Common myeloid progenitor, CD34-positive (primary cell): ENCODE results near the gene GCSAM.
A peak's percentile ranks its signal among the peaks of the same experiment; 100 is the strongest.

Source experiments
- CTCF ChIA-PET: fragments of 350-600 bp; sonication (Branson Sonifier 250); formaldehyde crosslinking; loops from one replicate; lab custom pipeline; 2021; ENCODE audit warnings: antibody characterized with exemption; lab: Charles Lee
- POLR2A ChIA-PET: fragments of 350-600 bp; sonication (Branson Sonifier 250); formaldehyde crosslinking; loops from one replicate; lab custom pipeline; 2021; ENCODE audit warnings: antibody characterized with exemption; lab: Charles Lee
- DNase-seq, 3 donors: peaks; one replicate each; pipeline versions ENCODE4 v3.0.0 to v3.0.0-alpha.2; 2013
- H3K27ac ChIP-seq, 2 experiments: 1 replicate in 1 of 2; 2 replicates in 1 of 2; pipeline ENCODE4 v1.7.0; 2013; ENCODE audit warnings: inconsistent platforms in 2 of 2, low read length in 2 of 2, mild to moderate bottlenecking in 2 of 2, low read depth in 1 of 2, moderate library complexity in 1 of 2; ENCODE audit not compliant: severe bottlenecking in 2 of 2, insufficient read depth in 1 of 2, poor library complexity in 1 of 2
- H3K27me3 ChIP-seq, 5 experiments: replicated peaks in 2 of 5; 1 replicate in 3 of 5; 2 replicates in 2 of 5; pipeline versions ENCODE4 v1.6.1 to v1.7.0; 2013; ENCODE audit warnings: low read length in 4 of 5, mild to moderate bottlenecking in 2 of 5, moderate library complexity in 2 of 5, inconsistent platforms in 1 of 5; ENCODE audit not compliant: insufficient read depth in 5 of 5, control insufficient read depth in 4 of 5
- H3K36me3 ChIP-seq, 4 experiments: 1 replicate in 2 of 4; 2 replicates in 2 of 4; pipeline versions ENCODE4 v1.6.1 to v1.7.0; 2013; ENCODE audit warnings: low read length in 3 of 4, control low read depth in 1 of 4, mild to moderate bottlenecking in 1 of 4; ENCODE audit not compliant: control insufficient read depth in 4 of 4, insufficient read depth in 4 of 4
- H3K4me1 ChIP-seq, 4 experiments: 1 replicate in 3 of 4; 2 replicates in 1 of 4; pipeline versions ENCODE4 v1.6.1 to v1.7.1; 2013; ENCODE audit warnings: low read length in 3 of 4, mild to moderate bottlenecking in 3 of 4, control low read depth in 1 of 4, inconsistent platforms in 1 of 4, moderate library complexity in 1 of 4; ENCODE audit not compliant: control insufficient read depth in 4 of 4, insufficient read depth in 4 of 4; ENCODE audit errors: control extremely low read depth in 1 of 4
- H3K4me3 ChIP-seq, 7 experiments: 1 replicate in 4 of 7; 2 replicates in 3 of 7; pipeline versions ENCODE4 v1.5.1 to v1.7.0; 2013; ENCODE audit warnings: mild to moderate bottlenecking in 7 of 7, low read length in 6 of 7, moderate library complexity in 6 of 7, inconsistent platforms in 2 of 7, low read depth in 2 of 7, control low read depth in 1 of 7; ENCODE audit not compliant: insufficient read depth in 4 of 7, control insufficient read depth in 1 of 7; ENCODE audit errors: extremely low read depth in 1 of 7
- H3K9me3 ChIP-seq, 5 experiments: 1 replicate in 4 of 5; 2 replicates in 1 of 5; pipeline versions ENCODE4 v1.6.1 to v1.7.1; 2013; ENCODE audit warnings: low read length in 4 of 5, mild to moderate bottlenecking in 2 of 5, inconsistent platforms in 1 of 5, low read depth in 1 of 5, moderate library complexity in 1 of 5; ENCODE audit not compliant: control insufficient read depth in 4 of 5, insufficient read depth in 2 of 5; ENCODE audit errors: control extremely low read depth in 1 of 5
- WGBS: methylation state at CpG from one replicate; pipeline ENCODE4 v1.1.5; 2013; ENCODE audit not compliant: insufficient coverage; 5-methylcytosine and 5-hydroxymethylcytosine counted together

Gene GCSAM

DNA sequence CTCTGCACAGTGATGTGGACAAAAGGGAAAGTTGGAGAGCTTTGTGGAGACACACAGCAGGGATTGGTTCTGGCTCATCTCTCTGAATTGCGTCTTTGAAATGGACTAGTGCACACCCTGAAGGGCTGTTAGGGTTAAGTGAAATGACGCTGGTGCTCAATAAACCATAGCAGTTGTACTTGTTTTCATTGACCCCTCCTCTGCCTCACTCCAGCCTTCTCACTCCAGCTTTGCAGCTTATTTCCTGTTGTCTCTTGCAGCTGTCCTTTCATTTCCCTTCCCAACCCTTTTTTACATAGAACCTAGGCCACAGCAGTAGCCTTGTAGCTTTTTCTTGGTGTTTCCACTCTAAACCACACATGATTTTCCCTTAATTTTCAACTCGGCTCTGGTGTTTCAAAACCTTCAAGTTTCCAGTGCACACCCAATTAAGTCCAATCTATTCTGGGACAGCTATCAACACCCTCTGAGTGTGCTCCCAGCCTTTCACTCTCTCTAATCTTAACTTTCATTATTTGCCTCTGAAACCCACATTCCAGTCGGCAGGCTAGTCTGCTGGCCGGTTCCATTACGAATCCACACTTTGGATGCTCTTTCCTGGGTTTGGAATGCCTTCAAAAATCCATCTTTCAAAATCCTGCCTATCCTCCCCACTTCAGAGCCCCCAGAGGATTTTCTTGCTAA lies 40.4 kb downstream of the GCSAM start:
- peak in 2 of 3 donors; percentile 23 to 25 for DNase-seq
- Histone ChIP-seq H3K4me3 (no peak overlapping the region), H3K4me1 (peaks cover 0 to 21% (median 16%) of the 10 kb centered on the region in 4 experiments), H3K9me3 (no peaks in the 10 kb centered on the region), H3K36me3 (no peaks in the 10 kb centered on the region), H3K27me3 (peaks cover 0 to 16% (median 9%) of the 10 kb centered on the region in 5 experiments), H3K27ac (no peak overlapping the region)
- POLR2A ChIA-PET = no interaction called here
- CTCF ChIA-PET = interaction anchor here (1.0 kb wide), 1 partner anchor 18 kb away, joined by 4 read pairs; no protein-coding TSS in a partner anchor
- 87% methylated on average over 6 of the region's 6 CpGs for WGBS

- Histone ChIP-seq H3K36me3 (no peaks in the 10 kb centered on the region), H3K4me3 (no peak overlapping the region), H3K27me3 (peaks cover 3 to 25% (median 14%) of the 10 kb centered on the region in 5 experiments), H3K9me3 (no peaks in the 10 kb centered on the region), H3K27ac (no peak overlapping the region), H3K4me1 (peaks cover 2 to 27% (median 25%) of the 10 kb centered on the region in 4 experiments)
- CTCF ChIA-PET = interaction anchor here (1.3 kb wide), 1 partner anchor 20 kb away, joined by 4 read pairs; no protein-coding TSS in a partner anchor
- POLR2A ChIA-PET = no interaction called here
- DNase-seq = no peak
- WGBS = 90% methylated on average over 3 of the region's 6 CpGs
Measured at GRCh38 chr3:112090887-112091586, 42.0 kb downstream of the GCSAM start.

- no peaks in the 10 kb centered on the region for H3K36me3 ChIP-seq
- ChIA-PET POLR2A (no interaction called here), CTCF (interaction anchor here (1.3 kb wide), 1 partner anchor 21 kb away, joined by 4 read pairs; no protein-coding TSS in a partner anchor)
- no peaks in the 10 kb centered on the region for H3K9me3 ChIP-seq
- WGBS = 67% methylated on average over 4 of the region's 9 CpGs
- peaks cover 4 to 33% (median 15%) of the 10 kb centered on the region in 5 experiments for H3K27me3 ChIP-seq
- peak in 2 of 3 donors; percentile 40 to 51 for DNase-seq
- no peak overlapping the region for H3K4me3 ChIP-seq
- no peak overlapping the region for H3K27ac ChIP-seq
- H3K4me1 ChIP-seq = peaks cover 2 to 31% (median 29%) of the 10 kb centered on the region in 4 experiments
Measured at GRCh38 chr3:112089956-112090886, 42.8 kb downstream of the GCSAM start.

DNA sequence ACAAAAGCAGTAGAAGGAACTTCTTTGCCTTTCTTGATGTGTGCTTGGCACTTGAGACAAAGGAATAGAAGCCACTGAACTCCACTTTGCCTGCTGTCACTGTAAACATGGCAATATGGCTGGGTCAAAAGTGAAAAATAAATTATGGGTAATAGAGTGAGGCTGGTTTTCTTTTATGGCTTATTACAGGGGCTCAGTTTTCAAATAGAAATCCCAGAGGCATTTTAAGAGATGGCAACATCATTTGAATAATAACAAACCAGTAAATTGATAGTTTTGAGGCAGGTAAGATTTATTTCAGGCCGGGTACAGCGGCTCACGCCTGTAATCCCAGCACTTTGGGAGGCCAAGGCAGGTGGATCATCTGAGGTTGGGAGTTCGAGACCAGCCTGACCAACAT lies 44.1 kb downstream of the GCSAM start:
- ChIA-PET POLR2A (no interaction called here), CTCF (interaction anchor here (1.3 kb wide), 1 partner anchor 10 kb away, joined by 3 read pairs; no protein-coding TSS in a partner anchor)
- H3K4me1 ChIP-seq = peaks cover 2 to 31% (median 29%) of the 10 kb centered on the region in 4 experiments
- WGBS = no CpG with 5 or more reads among the region's 4 CpGs
- peaks cover 4 to 35% (median 21%) of the 10 kb centered on the region in 5 experiments for H3K27me3 ChIP-seq
- DNase-seq = no peak
- H3K9me3 ChIP-seq = no peaks in the 10 kb centered on the region
- H3K27ac ChIP-seq = no peak overlapping the region
- H3K4me3 ChIP-seq = no peak overlapping the region
- H3K36me3 ChIP-seq = no peaks in the 10 kb centered on the region

DNA sequence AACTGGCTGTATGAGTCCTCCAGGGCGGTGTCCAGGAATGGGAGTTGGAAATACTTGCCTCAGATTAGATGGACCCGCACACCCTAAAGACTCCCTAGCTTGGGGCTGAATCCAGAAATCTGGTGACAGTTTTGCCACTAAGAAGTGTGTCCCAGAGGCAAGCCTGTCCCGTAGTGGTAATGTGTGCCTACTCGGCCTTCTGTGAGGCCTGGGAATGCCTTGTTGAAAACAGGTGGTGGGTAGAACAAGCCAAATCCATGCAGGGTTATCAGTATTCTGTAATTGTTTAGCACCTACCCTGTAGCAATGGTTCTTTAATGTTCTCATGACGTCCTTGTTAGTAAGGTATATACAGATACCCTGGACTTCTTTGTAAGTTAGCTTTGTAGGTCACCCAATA lies 45.3 kb downstream of the GCSAM start:
- Histone ChIP-seq H3K36me3 (no peaks in the 10 kb centered on the region), H3K9me3 (no peaks in the 10 kb centered on the region), H3K27me3 (peaks cover 4 to 35% (median 21%) of the 10 kb centered on the region in 5 experiments), H3K4me1 (peaks cover 2 to 29% (median 26%) of the 10 kb centered on the region in 4 experiments), H3K27ac (no peak overlapping the region), H3K4me3 (no peak overlapping the region)
- POLR2A ChIA-PET = no interaction called here
- DNase-seq = no peak
- WGBS = 98% methylated on average over 4 of the region's 5 CpGs
- CTCF ChIA-PET = no interaction called here

DNA sequence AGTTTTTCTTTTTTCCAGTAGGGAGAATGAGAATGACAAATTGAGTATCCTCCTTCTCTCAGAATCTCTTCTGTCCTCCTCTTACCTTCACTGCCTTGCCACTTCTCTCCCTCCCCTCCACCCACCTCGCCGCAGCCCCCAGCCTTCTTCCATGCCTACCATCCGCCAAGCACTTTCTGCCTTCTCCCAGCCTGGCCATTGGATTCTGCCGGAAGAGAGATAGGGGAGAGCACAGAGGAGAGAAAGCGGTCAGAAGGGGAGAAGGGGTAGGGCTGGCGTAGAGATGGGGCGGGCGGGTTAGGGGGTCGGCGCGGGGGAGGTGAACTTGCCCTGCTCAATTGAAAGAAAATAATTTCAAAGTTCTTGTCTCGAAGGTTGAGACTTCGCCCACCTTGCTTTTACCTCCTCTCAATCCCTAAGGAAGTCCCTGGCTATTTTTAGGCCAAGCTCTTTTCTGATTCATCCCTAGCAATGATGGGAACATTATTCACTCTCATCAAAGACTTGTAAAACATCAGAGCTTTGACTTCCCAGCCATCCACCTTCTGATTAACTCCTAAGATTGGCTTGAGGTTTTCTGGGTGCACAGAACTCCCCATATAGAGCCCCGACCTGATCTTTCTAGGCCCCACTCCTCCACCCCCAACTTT lies 46.0 kb downstream of the GCSAM start:
- Histone ChIP-seq H3K27me3 (peaks cover 4 to 33% (median 21%) of the 10 kb centered on the region in 5 experiments), H3K4me3 (peak overlapping the region in 6 of 7 experiments; percentile 10 to 74 (median 60)), H3K4me1 (peaks cover 2 to 26% (median 23%) of the 10 kb centered on the region in 4 experiments), H3K36me3 (no peaks in the 10 kb centered on the region), H3K9me3 (no peaks in the 10 kb centered on the region), H3K27ac (no peak overlapping the region)
- ChIA-PET POLR2A (no interaction called here), CTCF (no interaction called here)
- peak in 2 of 3 donors; percentile 23 to 35 for DNase-seq
- WGBS = 30% methylated on average over 10 of the region's 14 CpGs
